ENCODE results near the gene ABCA2. TPM values are rescaled to one million over a fixed set of nuclear protein-coding genes. Genes with fewer than 3 reads are reported as not detected.

The ABCA2 gene
- polyA plus RNA-seq, 1 of the 3 experiments (the other 2 are of a cell fraction): 34.7 TPM

GRCh38 chr9:137030538-137031527 lies 2.8 kb upstream of the ABCA2 start:
- POLR2A ChIA-PET: no interaction called here
- H3K27ac ChIP-seq (ENCODE audit: low read depth in 2 of 2, low read length in 1 of 2): no peak overlapping the region
- H3K36me3 ChIP-seq (replicated peaks in 1 of 2; ENCODE audit: control insufficient read depth in 1 of 2, insufficient read depth in 2 of 2, low read length in 1 of 2): no peaks in the 10 kb centered on the region
- no peak for TF ChIP-seq JUND (IDR thresholded peaks at IDR 0.05)
- TF ChIP-seq NFIC (IDR thresholded peaks at IDR 0.05; ENCODE audit: borderline replicate concordance): no peak
- TF ChIP-seq CHD2 (IDR thresholded peaks at IDR 0.05; ENCODE audit: low read length, partially characterized antibody): no peak
- no peak for TF ChIP-seq YY1 (IDR thresholded peaks at IDR 0.05; ENCODE audit: low read depth)
- no peak for TF ChIP-seq RCOR1 (IDR thresholded peaks at IDR 0.05; ENCODE audit: low read length)
- TF ChIP-seq FOXJ3 (CRISPR knock-in tag; IDR thresholded peaks at IDR 0.05): no peak
- no peak overlapping the region for H3K4me2 ChIP-seq
- no peaks in the 10 kb centered on the region for H3K9me3 ChIP-seq
- no peak overlapping the region for H3K4me3 ChIP-seq (ENCODE audit: low read depth in 2 of 2, low read length in 1 of 2)
- peaks cover 4% of the 10 kb centered on the region for H3F3A ChIP-seq (replicated peaks; ENCODE audit: insufficient read depth)
- H3K27me3 ChIP-seq (ENCODE audit: insufficient read depth): no peaks in the 10 kb centered on the region
- 0 out of 2 replicates have a peak, but pooled peaks cover 3% of the 10 kb centered on the region for H3K79me2 ChIP-seq (ENCODE audit: insufficient read depth)
- no peaks in the 10 kb centered on the region for H3K9me2 ChIP-seq
- CTCF ChIA-PET: interaction anchor here (0.6 to 15.1 kb wide), 12 partner anchors 8 to 263 kb away, joined by 3 to 350 read pairs (median 16); partner anchors contain the start of genes C8G, CLIC3, FBXW5 and LCN12
- 93% methylated on average over 36 of the region's 65 CpGs for WGBS (ENCODE audit: low lambda C conversion rate)
- DNase-seq: no peak
- no peak overlapping the region for H3K9ac ChIP-seq
- H4K20me1 ChIP-seq (ENCODE audit: insufficient read depth): no peaks in the 10 kb centered on the region
- H2AFZ ChIP-seq (ENCODE audit: low read depth): no peak overlapping the region
- peaks cover 5 to 51% of the 10 kb centered on the region in 2 experiments; a peak in 1 of 4 replicates for H3K4me1 ChIP-seq (ENCODE audit: control insufficient read depth in 1 of 2, insufficient read depth in 2 of 2, low read depth in 1 of 2, low read length in 1 of 2)

- H3K4me3 ChIP-seq (ENCODE audit: low read depth in 2 of 2, low read length in 1 of 2): no peak overlapping the region
Observed at GRCh38 chr9:137030006-137030405, 2.0 kb upstream of the ABCA2 start.

More at GRCh38 chr9:137030006-137030405, 2.0 kb upstream of the ABCA2 start:
- no peaks in the 10 kb centered on the region for H3K9me3 ChIP-seq
- H3K4me2 ChIP-seq: no peak overlapping the region
- no peak overlapping the region for H3K9ac ChIP-seq
- H4K20me1 ChIP-seq (ENCODE audit: insufficient read depth): no peaks in the 10 kb centered on the region
- ChIA-PET CTCF (interaction anchor here (0.7 to 15.1 kb wide), 44 partner anchors 9 to 301 kb away, joined by 3 to 350 read pairs (median 6); partner anchors contain the start of genes AJM1, C8G, CLIC3 and CYSRT1), POLR2A (interaction anchor here (0.7 to 1.4 kb wide), 3 partner anchors 37 to 82 kb away, joined by 3 to 5 read pairs (median 4); no protein-coding TSS in a partner anchor)
- no peaks in the 10 kb centered on the region for H3K27me3 ChIP-seq (ENCODE audit: insufficient read depth)
- no peak overlapping the region for H3K27ac ChIP-seq (ENCODE audit: low read depth in 2 of 2, low read length in 1 of 2)
- H3K4me1 ChIP-seq (ENCODE audit: control insufficient read depth in 1 of 2, insufficient read depth in 2 of 2, low read depth in 1 of 2, low read length in 1 of 2): peaks cover 5 to 54% of the 10 kb centered on the region in 2 experiments; a peak in 1 of 4 replicates
- TF ChIP-seq NRF1 (IDR thresholded peaks at IDR 0.05; ENCODE audit: low read depth, low read length) (no peak), FOSL2 (IDR thresholded peaks at IDR 0.05; ENCODE audit: borderline replicate concordance, low read depth) (no peak), TCF12 (IDR thresholded peaks at IDR 0.05) (no peak), ELF1 (IDR thresholded peaks at IDR 0.05) (no peak), FOXJ3 (CRISPR knock-in tag; IDR thresholded peaks at IDR 0.05) (no peak), MXI1 (IDR thresholded peaks at IDR 0.05; ENCODE audit: low read depth, low read length) (no peak), RFX5 (IDR thresholded peaks at IDR 0.05; ENCODE audit: low read length) (no peak), SMC3 (IDR thresholded peaks at IDR 0.05; ENCODE audit: low read depth, low read length) (no peak)
- no peak overlapping the region for H2AFZ ChIP-seq (ENCODE audit: low read depth)
- H3K36me3 ChIP-seq (replicated peaks in 1 of 2; ENCODE audit: control insufficient read depth in 1 of 2, insufficient read depth in 2 of 2, low read length in 1 of 2): no peaks in the 10 kb centered on the region
- H3F3A ChIP-seq (replicated peaks; ENCODE audit: insufficient read depth): peaks cover 2% of the 10 kb centered on the region
- H3K79me2 ChIP-seq (ENCODE audit: insufficient read depth): 0 out of 2 replicates have a peak, but pooled peaks cover 3% of the 10 kb centered on the region
- WGBS (ENCODE audit: low lambda C conversion rate): 77% methylated on average over 7 of the region's 15 CpGs
- DNase-seq: no peak
- no peaks in the 10 kb centered on the region for H3K9me2 ChIP-seq

Data from SK-N-SH (cell line).